Fibroblast of skin of back (primary cell): ENCODE data around the gene KAT6B.
"Not testable (repeated sequence)": the region's sequence is repeated elsewhere in the genome, so short reads cannot be mapped to it uniquely, and the experiment has no call there.

Source experiments
- DNase-seq: peaks from one replicate; pipeline ENCODE4 v3.0.0-alpha.2; 2013

Gene KAT6B

GRCh38 chr10:74862625-74863024 lies 36.2 kb downstream of the KAT6B start:
- DNase-seq = no peak

GRCh38 chr10:74863551-74863950 lies 37.2 kb downstream of the KAT6B start:
- no peak for DNase-seq

GRCh38 chr10:74867351-74867750 lies 41.0 kb downstream of the KAT6B start:
- no peak for DNase-seq

GRCh38 chr10:74868392-74868977 lies 42.1 kb downstream of the KAT6B start:
- no peak for DNase-seq

GRCh38 chr10:74869635-74870034 lies 43.2 kb downstream of the KAT6B start:
- no peak for DNase-seq

- no peak for DNase-seq
These were observed 43.8 kb downstream of the KAT6B start for GRCh38 chr10:74870191-74870590.

- DNase-seq = no peak
These were observed 45.4 kb downstream of the KAT6B start for GRCh38 chr10:74871595-74872382.

- DNase-seq = no peak
These were observed 47.5 kb downstream of the KAT6B start for GRCh38 chr10:74873803-74874454.

GRCh38 chr10:74874649-74875048 lies 48.2 kb downstream of the KAT6B start:
- DNase-seq = no peak

- no peak for DNase-seq
These were observed 48.7 kb downstream of the KAT6B start for GRCh38 chr10:74875068-74875467.

- DNase-seq = no peak
These were observed 49.6 kb downstream of the KAT6B start for GRCh38 chr10:74875966-74876365.

GRCh38 chr10:74877054-74877453 lies 50.7 kb downstream of the KAT6B start:
- not testable (repeated sequence) for DNase-seq

GRCh38 chr10:74877898-74878297 lies 51.5 kb downstream of the KAT6B start:
- DNase-seq = no peak

- DNase-seq = peak; percentile 86
These were observed 53.6 kb downstream of the KAT6B start for GRCh38 chr10:74880041-74880440.

- DNase-seq = no peak
These were observed 55.0 kb downstream of the KAT6B start for GRCh38 chr10:74881253-74881884.

- DNase-seq = no peak
These were observed 56.0 kb downstream of the KAT6B start for GRCh38 chr10:74882427-74882826.

GRCh38 chr10:74882831-74883230 lies 56.4 kb downstream of the KAT6B start:
- DNase-seq = peak; percentile 55

GRCh38 chr10:74883428-74883827 lies 57.0 kb downstream of the KAT6B start:
- DNase-seq = no peak

- DNase-seq = no peak
These were observed 61.3 kb downstream of the KAT6B start for GRCh38 chr10:74887614-74888284.

- DNase-seq = no peak
These were observed 62.7 kb downstream of the KAT6B start for GRCh38 chr10:74888962-74889661.

GRCh38 chr10:74889662-74889998 lies 63.2 kb downstream of the KAT6B start:
- no peak for DNase-seq

- no peak for DNase-seq
These were observed 64.1 kb downstream of the KAT6B start for GRCh38 chr10:74890460-74890859.
